Effector memory CD4-positive, alpha-beta T cell (primary cell): ENCODE measurements around the gene PLA2G4E.

Experiments used
- DNase-seq, 3 donors: peaks; one replicate each; pipeline ENCODE4 v3.0.0-alpha.2; 2020
- H3K27ac ChIP-seq: 2 replicates; pipeline ENCODE4 v1.7.0; 2013; ENCODE audit warnings: mild to moderate bottlenecking, low read length, moderate library complexity; ENCODE audit not compliant: insufficient read depth, poor library complexity, severe bottlenecking
- H3K27me3 ChIP-seq: replicated peaks from 2 replicates; pipeline ENCODE4 v1.7.0; 2013; ENCODE audit warnings: mild to moderate bottlenecking, low read length; ENCODE audit not compliant: insufficient read depth, control insufficient read depth, poor library complexity, severe bottlenecking
- H3K36me3 ChIP-seq: 2 replicates; pipeline ENCODE4 v1.7.0; 2013; ENCODE audit warnings: mild to moderate bottlenecking, low read length, moderate library complexity; ENCODE audit not compliant: control insufficient read depth, insufficient read depth
- H3K4me1 ChIP-seq: 2 replicates; pipeline ENCODE4 v1.7.0; 2013; ENCODE audit warnings: low read length, mild to moderate bottlenecking; ENCODE audit not compliant: control insufficient read depth, insufficient read depth, poor library complexity, severe bottlenecking
- H3K4me3 ChIP-seq: 2 replicates; pipeline ENCODE4 v1.7.0; 2013; ENCODE audit warnings: low read length, low read depth, mild to moderate bottlenecking; ENCODE audit not compliant: insufficient read depth, poor library complexity, severe bottlenecking
- H3K9me3 ChIP-seq: 2 replicates; pipeline ENCODE4 v1.7.0; 2013; ENCODE audit warnings: mild to moderate bottlenecking, low read length, moderate library complexity; ENCODE audit not compliant: control insufficient read depth

PLA2G4E gene

GRCh38 chr15:42036966-42037365 is 16.1 kb upstream of the PLA2G4E start:
- Histone ChIP-seq H3K9me3 (no peaks in the 10 kb centered on the region), H3K4me1 (no peaks in the 10 kb centered on the region), H3K27me3 (no peaks in the 10 kb centered on the region), H3K4me3 (no peak overlapping the region), H3K36me3 (no peaks in the 10 kb centered on the region), H3K27ac (no peak overlapping the region)
- DNase-seq: no peak

GRCh38 chr15:42036112-42036905 is 15.5 kb upstream of the PLA2G4E start:
- Histone ChIP-seq H3K36me3 (no peaks in the 10 kb centered on the region), H3K27me3 (no peaks in the 10 kb centered on the region), H3K27ac (no peak overlapping the region), H3K4me1 (no peaks in the 10 kb centered on the region), H3K9me3 (no peaks in the 10 kb centered on the region), H3K4me3 (no peak overlapping the region)
- DNase-seq: no peak

- Histone ChIP-seq H3K4me3 (no peak overlapping the region), H3K9me3 (no peaks in the 10 kb centered on the region), H3K36me3 (no peaks in the 10 kb centered on the region), H3K27me3 (no peaks in the 10 kb centered on the region), H3K4me1 (no peaks in the 10 kb centered on the region), H3K27ac (no peak overlapping the region)
- no peak for DNase-seq
Measured at GRCh38 chr15:42035435-42035761, 14.6 kb upstream of the PLA2G4E start.

GRCh38 chr15:42034628-42035434 is 14.0 kb upstream of the PLA2G4E start:
- no peak for DNase-seq
- Histone ChIP-seq H3K9me3 (no peaks in the 10 kb centered on the region), H3K4me3 (no peak overlapping the region), H3K4me1 (no peaks in the 10 kb centered on the region), H3K27me3 (no peaks in the 10 kb centered on the region), H3K36me3 (no peaks in the 10 kb centered on the region), H3K27ac (no peak overlapping the region)

- H3K4me3 ChIP-seq: no peak overlapping the region
- DNase-seq: no peak
- H3K27ac ChIP-seq: no peak overlapping the region
- no peaks in the 10 kb centered on the region for H3K36me3 ChIP-seq
- H3K9me3 ChIP-seq: no peaks in the 10 kb centered on the region
- H3K27me3 ChIP-seq: no peaks in the 10 kb centered on the region
- H3K4me1 ChIP-seq: no peaks in the 10 kb centered on the region
Measured at GRCh38 chr15:42033214-42033873, 12.5 kb upstream of the PLA2G4E start.

- H3K27me3 ChIP-seq: no peaks in the 10 kb centered on the region
Measured at GRCh38 chr15:42032376-42033213, 11.8 kb upstream of the PLA2G4E start.

GRCh38 chr15:42031198-42031915 is 10.5 kb upstream of the PLA2G4E start:
- Histone ChIP-seq H3K9me3 (no peaks in the 10 kb centered on the region), H3K36me3 (no peaks in the 10 kb centered on the region), H3K4me1 (no peaks in the 10 kb centered on the region), H3K4me3 (no peak overlapping the region), H3K27ac (no peak overlapping the region), H3K27me3 (no peaks in the 10 kb centered on the region)
- DNase-seq: no peak

More at GRCh38 chr15:42032376-42033213, 11.8 kb upstream of the PLA2G4E start:
- Histone ChIP-seq H3K4me1 (no peaks in the 10 kb centered on the region), H3K9me3 (no peaks in the 10 kb centered on the region), H3K4me3 (no peak overlapping the region), H3K36me3 (no peaks in the 10 kb centered on the region), H3K27ac (no peak overlapping the region)
- no peak for DNase-seq

- no peak overlapping the region for H3K27ac ChIP-seq
- no peaks in the 10 kb centered on the region for H3K27me3 ChIP-seq
- no peaks in the 10 kb centered on the region for H3K36me3 ChIP-seq
- DNase-seq: no peak
- no peaks in the 10 kb centered on the region for H3K4me1 ChIP-seq
- no peaks in the 10 kb centered on the region for H3K9me3 ChIP-seq
- H3K4me3 ChIP-seq: no peak overlapping the region
Measured at GRCh38 chr15:42027521-42027920, 6.7 kb upstream of the PLA2G4E start.

GRCh38 chr15:42024303-42024702 is 3.5 kb upstream of the PLA2G4E start:
- no peak overlapping the region for H3K27ac ChIP-seq
- H3K4me1 ChIP-seq: no peaks in the 10 kb centered on the region
- no peaks in the 10 kb centered on the region for H3K9me3 ChIP-seq
- DNase-seq: no peak
- H3K36me3 ChIP-seq: no peaks in the 10 kb centered on the region
- H3K27me3 ChIP-seq: no peaks in the 10 kb centered on the region
- H3K4me3 ChIP-seq: no peak overlapping the region
